NB4 (cell line): Measurements from ENCODE around the gene SLC35E4.

Experiments
- CTCF ChIP-seq: IDR thresholded peaks from one replicate; pipeline ENCODE4 v1.5.1; 2012; ENCODE audit warnings: low read depth, low read length
- POLR2A ChIP-seq: IDR thresholded peaks from 2 replicates; pipeline ENCODE4 v1.6.1; 2011; ENCODE audit warnings: mild to moderate bottlenecking; ENCODE audit not compliant: insufficient read length; ENCODE audit errors: extremely low read depth

- TF ChIP-seq POLR2A (no peak), CTCF (no peak)
Observed at GRCh38 chr22:30640839-30641430, 5.4 kb downstream of the SLC35E4 start.
